Hepatic stellate cell (primary cell): ENCODE results near the gene P2RX7.

ENCODE experiments used
- DNase-seq: peaks from one replicate; pipeline ENCODE4 v3.0.0; 2011; ENCODE audit warnings: low spot score

The P2RX7 gene

GRCh38 chr12:121229826-121230537 is 97.3 kb downstream of the P2RX7 start:
- peak; percentile 88 for DNase-seq

GRCh38 chr12:121230538-121230907 is 97.8 kb downstream of the P2RX7 start:
- no peak for DNase-seq

GRCh38 chr12:121232163-121232562 is 99.5 kb downstream of the P2RX7 start:
- DNase-seq, result no peak

GRCh38 chr12:121232977-121233627 is 100.4 kb downstream of the P2RX7 start:
- no peak for DNase-seq

- no peak for DNase-seq
Observed at GRCh38 chr12:121233628-121234020, 100.9 kb downstream of the P2RX7 start.

GRCh38 chr12:121236776-121237175 is 104.1 kb downstream of the P2RX7 start:
- DNase-seq, result no peak

- no peak for DNase-seq
Observed at GRCh38 chr12:121237415-121237814, 104.7 kb downstream of the P2RX7 start.
